ENCODE results near the gene UCHL5. TPM values are rescaled to one million over a fixed set of nuclear protein-coding genes. Genes with fewer than 3 reads are reported as not detected.

Gene UCHL5
- total and polyA plus RNA-seq, 2 of the 13 experiments (the other 11 are each of a cell fraction or from before 2014, with no cell fraction given): 18.2 to 44.1 TPM

- Histone ChIP-seq H3K4me1 (ENCODE audit: insufficient read depth, low read length) (no peaks in the 10 kb centered on the region), H3K4me3 (replicated peaks in 1 of 3; ENCODE audit: insufficient read depth in 1 of 3, low read depth in 2 of 3, low read length in 3 of 3) (no peak overlapping the region), H3K4me2 (ENCODE audit: low read depth, low read length) (no peak overlapping the region), H2AFZ (ENCODE audit: low read length) (no peak overlapping the region), H3K36me3 (replicated peaks in 1 of 2; ENCODE audit: control insufficient read depth in 1 of 2, insufficient read depth in 2 of 2, low read length in 2 of 2) (peaks cover 1 to 33% of the 10 kb centered on the region in 2 experiments), H3K9me3 (ENCODE audit: low read length) (no peaks in the 10 kb centered on the region), H3K27me3 (ENCODE audit: control insufficient read depth in 1 of 2, insufficient read depth in 2 of 2, low read length in 2 of 2) (no peaks in the 10 kb centered on the region), H3K27ac (ENCODE audit: extremely low read length, insufficient read depth, low read length) (no peak overlapping the region), H4K20me1 (ENCODE audit: insufficient read depth, low read length) (no peaks in the 10 kb centered on the region), H3K79me2 (ENCODE audit: insufficient read depth, low read length) (no peaks in the 10 kb centered on the region), H3K9ac (ENCODE audit: insufficient read depth, low read depth, low read length) (no peak overlapping the region)
- 96% methylated on average over 11 of the region's 11 CpGs for WGBS (ENCODE audit: low lambda C conversion rate)
- no peak for FAIRE-seq
- ATAC-seq: no peak
- intact Hi-C loops (cut with micrococcal nuclease; ENCODE audit: unreplicated experiment): no loop called here
- no TSS peak for BruUV-seq (replicated peaks)
- TF ChIP-seq NR2F6 (IDR thresholded peaks at IDR 0.05) (no peak), NR2F6 (CRISPR knock-in tag; IDR thresholded peaks at IDR 0.05) (no peak), THAP8 (CRISPR knock-in tag; IDR thresholded peaks at IDR 0.05; ENCODE audit: borderline replicate concordance) (no peak), ZMAT5 (CRISPR knock-in tag; IDR thresholded peaks at IDR 0.05; ENCODE audit: borderline replicate concordance, low read depth) (no peak), SP5 (CRISPR knock-in tag; IDR thresholded peaks at IDR 0.05; ENCODE audit: borderline replicate concordance, low read depth) (no peak), GMEB1 (CRISPR knock-in tag; IDR thresholded peaks at IDR 0.05; ENCODE audit: borderline replicate concordance) (no peak), ETS1 (CRISPR knock-in tag; IDR thresholded peaks at IDR 0.05) (no peak), ZIK1 (CRISPR knock-in tag; IDR thresholded peaks at IDR 0.05; ENCODE audit: borderline replicate concordance, low read depth) (no peak), PREB (CRISPR knock-in tag; IDR thresholded peaks at IDR 0.05) (no peak), CREM (IDR thresholded peaks at IDR 0.05) (no peak), CREM (CRISPR knock-in tag; IDR thresholded peaks at IDR 0.05) (no peak), KDM2A (CRISPR knock-in tag; IDR thresholded peaks at IDR 0.05; ENCODE audit: borderline replicate concordance, low read depth) (no peak), ZNF276 (CRISPR knock-in tag; IDR thresholded peaks at IDR 0.05; ENCODE audit: low read depth) (no peak), REL (CRISPR knock-in tag; conservative IDR thresholded peaks at IDR 0.05) (no peak)
- in situ Hi-C loops (cut with HindIII; ENCODE audit: extremely low pct_ligation_motif_present, low pct_unique_long_range_greater_than_20kb): no loop called here
- POLR2A ChIA-PET: interaction anchor here (3.2 kb wide), 1 partner anchor 11 kb away, joined by 10 read pairs; the partner anchor contains the start of gene GLRX2
- DNase-seq (ENCODE audit: low spot score): no peak
- CTCF ChIA-PET (ENCODE audit: low intra/inter-chr PET ratio, low total read pairs): no interaction called here
These were observed 35.0 kb upstream of the UCHL5 start for GRCh38 chr1:193094112-193094511.

All from HepG2 (cell line).